Measurements from ENCODE around the gene CHAF1A.

CHAF1A gene

DNA sequence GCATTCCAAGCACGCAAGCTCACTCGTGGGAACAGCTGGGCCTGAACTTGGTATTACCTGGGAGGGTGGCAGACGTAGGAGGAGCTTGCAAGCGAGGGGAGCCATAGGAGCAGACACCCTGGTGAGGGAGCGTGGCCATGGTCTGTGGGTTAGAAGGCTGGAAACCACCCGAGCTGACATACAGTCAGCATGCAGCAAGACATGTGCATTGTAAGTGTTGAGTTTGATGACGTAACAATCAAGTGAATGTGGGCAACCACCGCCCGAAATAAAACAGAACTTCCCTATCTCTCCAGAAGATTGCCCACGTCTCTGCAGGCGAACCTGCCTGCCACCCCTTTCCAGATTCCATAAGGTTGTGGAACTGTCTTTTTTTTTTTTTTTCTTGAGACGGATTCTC is 28.3 kb downstream of the CHAF1A start:
- Histone ChIP-seq H3K9ac (ENCODE audit: low read depth, low read length, poor library complexity, severe bottlenecking) (no peak overlapping the region), H3K79me2 (ENCODE audit: insufficient read depth, low read length) (no peaks in the 10 kb centered on the region), H3K27me3 (ENCODE audit: insufficient read depth, low read length, poor library complexity, severe bottlenecking) (no peaks in the 10 kb centered on the region), H3K9me2 (replicated peaks; ENCODE audit: low read depth, low read length) (no peaks in the 10 kb centered on the region), H3K36me3 (ENCODE audit: insufficient read depth, low read length) (peaks cover 74% of the 10 kb centered on the region; the same call in 1 of the 2 replicates), H3K4me3 (ENCODE audit: low read length, poor library complexity, severe bottlenecking) (no peak overlapping the region), H3F3A (ENCODE audit: low read depth) (no peaks in the 10 kb centered on the region), H2AFZ (ENCODE audit: low read length) (no peak overlapping the region), H3K9me3 (ENCODE audit: insufficient read depth, low read depth, low read length) (no peaks in the 10 kb centered on the region), H3K4me1 (ENCODE audit: insufficient read depth, low read length, poor library complexity, severe bottlenecking) (no peaks in the 10 kb centered on the region), H3K4me2 (ENCODE audit: low read depth, low read length, poor library complexity, severe bottlenecking) (no peak overlapping the region), H4K20me1 (ENCODE audit: insufficient read depth, low read length, poor library complexity, severe bottlenecking) (no peaks in the 10 kb centered on the region)
- no peak for TF ChIP-seq EZH2phosphoT487 (IDR thresholded peaks at IDR 0.05; ENCODE audit: borderline replicate concordance)
- TF ChIP-seq, protein P1, sequence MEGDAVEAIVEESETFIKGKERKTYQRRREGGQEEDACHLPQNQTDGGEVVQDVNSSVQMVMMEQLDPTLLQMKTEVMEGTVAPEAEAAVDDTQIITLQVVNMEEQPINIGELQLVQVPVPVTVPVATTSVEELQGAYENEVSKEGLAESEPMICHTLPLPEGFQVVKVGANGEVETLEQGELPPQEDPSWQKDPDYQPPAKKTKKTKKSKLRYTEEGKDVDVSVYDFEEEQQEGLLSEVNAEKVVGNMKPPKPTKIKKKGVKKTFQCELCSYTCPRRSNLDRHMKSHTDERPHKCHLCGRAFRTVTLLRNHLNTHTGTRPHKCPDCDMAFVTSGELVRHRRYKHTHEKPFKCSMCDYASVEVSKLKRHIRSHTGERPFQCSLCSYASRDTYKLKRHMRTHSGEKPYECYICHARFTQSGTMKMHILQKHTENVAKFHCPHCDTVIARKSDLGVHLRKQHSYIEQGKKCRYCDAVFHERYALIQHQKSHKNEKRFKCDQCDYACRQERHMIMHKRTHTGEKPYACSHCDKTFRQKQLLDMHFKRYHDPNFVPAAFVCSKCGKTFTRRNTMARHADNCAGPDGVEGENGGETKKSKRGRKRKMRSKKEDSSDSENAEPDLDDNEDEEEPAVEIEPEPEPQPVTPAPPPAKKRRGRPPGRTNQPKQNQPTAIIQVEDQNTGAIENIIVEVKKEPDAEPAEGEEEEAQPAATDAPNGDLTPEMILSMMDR (conservative IDR thresholded peaks at IDR 0.05; ENCODE audit: low read length): no peak

DNA sequence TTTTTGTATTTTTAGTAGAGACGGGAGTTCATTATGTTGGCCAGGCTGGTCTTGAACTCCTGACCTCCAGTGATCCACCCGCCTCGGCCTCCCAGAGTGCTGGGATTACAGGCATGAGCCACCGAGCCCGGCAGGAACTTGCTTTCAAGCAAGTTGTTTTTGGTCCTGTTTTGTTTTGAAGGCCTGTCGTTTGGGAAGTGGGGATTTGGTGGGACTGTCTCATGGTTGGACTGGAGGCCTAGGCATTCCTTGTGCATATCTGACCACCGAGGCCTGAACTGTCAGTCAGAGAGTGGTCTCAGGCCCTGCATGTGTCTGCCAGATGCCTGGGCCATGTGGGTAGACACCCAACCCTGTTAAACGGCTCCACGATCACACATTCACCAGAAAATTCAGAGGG is 28.9 kb downstream of the CHAF1A start:
- Histone ChIP-seq H3K79me2 (ENCODE audit: insufficient read depth, low read length) (no peaks in the 10 kb centered on the region), H3K4me1 (ENCODE audit: insufficient read depth, low read length, poor library complexity, severe bottlenecking) (no peaks in the 10 kb centered on the region), H3K4me2 (ENCODE audit: low read depth, low read length, poor library complexity, severe bottlenecking) (no peak overlapping the region), H3K9me2 (replicated peaks; ENCODE audit: low read depth, low read length) (no peaks in the 10 kb centered on the region), H3K4me3 (ENCODE audit: low read length, poor library complexity, severe bottlenecking) (no peak overlapping the region), H3F3A (ENCODE audit: low read depth) (no peaks in the 10 kb centered on the region), H2AFZ (ENCODE audit: low read length) (no peak overlapping the region), H3K36me3 (ENCODE audit: insufficient read depth, low read length) (peaks cover 74% of the 10 kb centered on the region; the same call in 1 of the 2 replicates), H3K9ac (ENCODE audit: low read depth, low read length, poor library complexity, severe bottlenecking) (no peak overlapping the region), H4K20me1 (ENCODE audit: insufficient read depth, low read length, poor library complexity, severe bottlenecking) (no peaks in the 10 kb centered on the region), H3K9me3 (ENCODE audit: insufficient read depth, low read depth, low read length) (no peaks in the 10 kb centered on the region), H3K27me3 (ENCODE audit: insufficient read depth, low read length, poor library complexity, severe bottlenecking) (no peaks in the 10 kb centered on the region)
- no peak for TF ChIP-seq EZH2phosphoT487 (IDR thresholded peaks at IDR 0.05; ENCODE audit: borderline replicate concordance)
- TF ChIP-seq, protein P1 (conservative IDR thresholded peaks at IDR 0.05; ENCODE audit: low read length): no peak

DNA sequence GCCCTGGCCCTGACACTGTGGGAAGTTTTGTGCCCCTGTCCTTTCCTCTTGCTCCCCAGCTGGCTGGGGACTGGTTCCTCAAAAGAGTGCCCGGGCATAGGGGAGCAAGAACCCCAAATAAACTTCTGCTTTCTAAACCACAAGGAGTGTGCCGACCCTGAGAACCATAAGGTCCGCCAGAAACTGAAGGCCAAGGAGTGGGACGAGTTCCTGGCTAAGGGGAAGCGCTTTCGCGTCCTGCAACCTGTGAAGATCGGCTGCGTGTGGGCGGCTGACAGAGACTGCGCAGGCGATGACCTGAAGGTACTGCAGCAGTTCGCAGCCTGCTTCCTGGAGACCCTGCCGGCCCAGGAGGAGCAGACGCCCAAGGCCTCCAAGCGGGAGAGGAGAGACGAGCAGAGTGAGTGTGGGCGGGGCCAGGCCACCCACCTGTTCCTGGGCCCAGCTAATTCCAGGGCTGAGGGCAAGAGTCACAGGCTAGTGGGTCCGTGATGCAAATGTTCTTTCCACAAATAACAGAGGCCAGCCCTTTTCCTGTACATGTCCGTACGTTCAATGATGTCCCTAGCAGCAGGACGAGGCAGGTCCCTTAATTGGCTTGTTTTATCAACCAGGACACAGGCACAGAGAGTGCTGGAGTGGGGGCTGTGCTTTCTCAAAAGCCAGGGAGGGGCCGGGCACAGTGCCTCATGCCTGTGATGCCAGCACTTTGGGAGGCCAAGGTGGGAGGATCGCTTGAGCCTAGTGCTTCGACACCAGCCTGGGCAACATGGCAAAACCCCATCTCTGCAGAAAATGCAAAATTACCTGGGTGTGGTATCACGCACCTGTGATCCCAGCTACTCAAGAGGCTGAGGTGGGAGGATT is 29.6 kb downstream of the CHAF1A start:
- Histone ChIP-seq H3K4me2 (ENCODE audit: low read depth, low read length, poor library complexity, severe bottlenecking) (no peak overlapping the region), H3F3A (ENCODE audit: low read depth) (no peaks in the 10 kb centered on the region), H2AFZ (ENCODE audit: low read length) (no peak overlapping the region), H3K4me1 (ENCODE audit: insufficient read depth, low read length, poor library complexity, severe bottlenecking) (no peaks in the 10 kb centered on the region), H3K36me3 (ENCODE audit: insufficient read depth, low read length) (peaks cover 81% of the 10 kb centered on the region; the same call in 1 of the 2 replicates), H3K9me2 (replicated peaks; ENCODE audit: low read depth, low read length) (no peaks in the 10 kb centered on the region), H4K20me1 (ENCODE audit: insufficient read depth, low read length, poor library complexity, severe bottlenecking) (no peaks in the 10 kb centered on the region), H3K27me3 (ENCODE audit: insufficient read depth, low read length, poor library complexity, severe bottlenecking) (no peaks in the 10 kb centered on the region), H3K9ac (ENCODE audit: low read depth, low read length, poor library complexity, severe bottlenecking) (no peak overlapping the region), H3K9me3 (ENCODE audit: insufficient read depth, low read depth, low read length) (no peaks in the 10 kb centered on the region), H3K79me2 (ENCODE audit: insufficient read depth, low read length) (no peaks in the 10 kb centered on the region), H3K4me3 (ENCODE audit: low read length, poor library complexity, severe bottlenecking) (no peak overlapping the region)
- TF ChIP-seq, protein P1 (conservative IDR thresholded peaks at IDR 0.05; ENCODE audit: low read length): no peak
- TF ChIP-seq EZH2phosphoT487 (IDR thresholded peaks at IDR 0.05; ENCODE audit: borderline replicate concordance): no peak
